GM12878 (cell line): ENCODE results near the gene PTPRJ. TPM values are rescaled to one million over a fixed set of nuclear protein-coding genes. Genes with fewer than 3 reads are reported as not detected.

Source experiments
- ATAC-seq: fragments of 200-7000 bp; cut with Tn5 transposase; 3 replicates; pipeline ENCODE4 v1.9.1; 2020; ENCODE audit warnings: mild to moderate bottlenecking, moderate library complexity
- BruUV-seq: library from RNA; stranded (reverse); fragments of 400-500 nt; replicated peaks from 2 replicates; lab custom pipeline; 2021; lab: Mats Ljungman, UMichigan
- CTCF ChIA-PET: fragments of 300-600 bp; sonication (Branson Sonifier 250); formaldehyde crosslinking; extraction: SDS; loops from one replicate; lab custom pipeline; 2021; ENCODE audit warnings: inconsistent platforms; lab: Yijun Ruan, JAX
- POLR2A ChIA-PET: fragments of 350-600 bp; formaldehyde crosslinking; extraction: SDS; loops from one replicate; lab custom pipeline; 2021; ENCODE audit warnings: inconsistent platforms; lab: Charles Lee
- RAD21 ChIA-PET: fragments of 300-600 bp; sonication (Branson Sonifier 250); formaldehyde crosslinking; loops from one replicate; lab custom pipeline; 2023; ENCODE audit warnings: antibody characterized with exemption; ENCODE audit not compliant: unreplicated experiment; lab: Charles Lee
- SMC1A ChIA-PET: fragments of 300-600 bp; sonication (Branson Sonifier 250); formaldehyde crosslinking; loops from one replicate; lab custom pipeline; 2023; ENCODE audit not compliant: unreplicated experiment, uncharacterized antibody; lab: Charles Lee
- DNase-seq: peaks from one replicate; pipeline ENCODE4 v3.0.0-alpha.2; 2011; ENCODE audit warnings: low read depth, low spot score
- FAIRE-seq: peaks from 3 replicates; lab custom pipeline; 2011; peaks lifted over from hg19 to GRCh38; lab: Jason Lieb, UNC
- H2AFZ ChIP-seq: 2 replicates; pipeline ENCODE4 v1.6.0; 2011; ENCODE audit warnings: low read depth, low read length, control low read depth; ENCODE audit not compliant: control insufficient read depth
- H3K27ac ChIP-seq: 2 replicates; pipeline ENCODE4 v1.5.1; 2011; ENCODE audit warnings: control low read depth; ENCODE audit not compliant: control insufficient read depth, insufficient read depth
- H3K27me3 ChIP-seq, 2 experiments: replicated peaks in 1 of 2; 2 replicates each; pipeline versions ENCODE4 v1.6.0 to v1.6.1; 2011; ENCODE audit warnings: low read length in 1 of 2; ENCODE audit not compliant: control insufficient read depth in 2 of 2, insufficient read depth in 2 of 2
- H3K36me3 ChIP-seq, 2 experiments: 2 replicates each; pipeline ENCODE4 v1.5.1; 2011; ENCODE audit warnings: low read length in 1 of 2; ENCODE audit not compliant: control insufficient read depth in 2 of 2, insufficient read depth in 2 of 2
- H3K4me1 ChIP-seq: 2 replicates; pipeline ENCODE4 v1.6.1; 2011; ENCODE audit warnings: mild to moderate bottlenecking, low read length, moderate library complexity, mixed read lengths; ENCODE audit not compliant: control insufficient read depth, insufficient read depth
- H3K4me2 ChIP-seq: 2 replicates; pipeline ENCODE4 v1.6.0; 2011; ENCODE audit warnings: control low read depth; ENCODE audit not compliant: control insufficient read depth, insufficient read depth
- H3K4me3 ChIP-seq: fragments of 200-600 bp; sonication (generic); 2 replicates; pipeline ENCODE4 v1.5.1; 2016
- H3K79me2 ChIP-seq: 2 replicates; pipeline ENCODE4 v1.6.0; 2011; ENCODE audit warnings: low read length; ENCODE audit not compliant: control insufficient read depth, insufficient read depth
- H3K9ac ChIP-seq: 2 replicates; pipeline ENCODE4 v1.8.0; 2011; ENCODE audit warnings: low read length, control low read depth, mixed read lengths; ENCODE audit not compliant: control insufficient read depth, insufficient read depth
- H3K9me3 ChIP-seq: replicated peaks from 3 replicates; pipeline ENCODE4 v1.5.1; 2011; ENCODE audit warnings: mild to moderate bottlenecking, low read length; ENCODE audit not compliant: control insufficient read depth, insufficient read depth
- H4K20me1 ChIP-seq: 2 replicates; pipeline ENCODE4 v1.6.0; 2011; ENCODE audit not compliant: control insufficient read depth, insufficient read depth
- EP300 ChIP-seq, 2 experiments: fragments of 150-350 bp in 1 of 2; IDR thresholded peaks; 2 replicates each; pipeline ENCODE4 v1.6.1; 2011 to 2012; ENCODE audit warnings: low read depth in 2 of 2, low read length in 2 of 2, borderline replicate concordance in 1 of 2, improper control_type of control experiment in 1 of 2, inconsistent platforms in 1 of 2; ENCODE audit not compliant: control insufficient read depth in 1 of 2
- LARP7 ChIP-seq: fragments of 450-650 bp; IDR thresholded peaks from 2 replicates; pipeline ENCODE4 v1.6.1; 2017; ENCODE audit warnings: mild to moderate bottlenecking
- MEF2A ChIP-seq: IDR thresholded peaks from 2 replicates; pipeline ENCODE4 v1.6.1; 2011; ENCODE audit warnings: low read depth, mild to moderate bottlenecking, low read length, moderate library complexity; ENCODE audit not compliant: insufficient read depth
- RELA ChIP-seq: fragments of 450-650 bp; IDR thresholded peaks from 2 replicates; pipeline ENCODE4 v1.8.0; 2014; ENCODE audit warnings: borderline replicate concordance; ENCODE audit not compliant: partially characterized antibody
- RFX5 ChIP-seq: IDR thresholded peaks from 2 replicates; pipeline ENCODE4 v1.6.1; 2011; ENCODE audit warnings: low read depth, low read length, improper control_type of control experiment
- SMC3 ChIP-seq: IDR thresholded peaks from 2 replicates; pipeline ENCODE4 v1.6.1; 2011; ENCODE audit warnings: low read length, improper control_type of control experiment, borderline replicate concordance
- SPI1 ChIP-seq: IDR thresholded peaks from 2 replicates; pipeline ENCODE4 v1.6.1; 2011; ENCODE audit warnings: low read depth, mild to moderate bottlenecking, low read length, moderate library complexity, borderline replicate concordance; ENCODE audit not compliant: insufficient read depth
- TARDBP ChIP-seq: IDR thresholded peaks from 2 replicates; pipeline ENCODE4 v1.6.1; 2016; ENCODE audit warnings: borderline replicate concordance
- WGBS: methylation state at CpG from one replicate; pipeline ENCODE4 v1.1.6; 2016; ENCODE audit warnings: low lambda C conversion rate; ENCODE audit not compliant: insufficient replicate concordance, insufficient coverage; ENCODE audit errors: missing lambda C conversion rate; 5-methylcytosine and 5-hydroxymethylcytosine counted together
- in situ Hi-C: fragments of 300-500 bp; cut with MboI; formaldehyde crosslinking; loops from 9 replicates; pipeline ENCODE4 v1.14.3; 2018; ENCODE audit warnings: mixed read lengths
- intact Hi-C: fragments of 100-400 bp; cut with micrococcal nuclease; formaldehyde crosslinking; loops from one replicate; pipeline ENCODE4 v1.14.2; 2022; ENCODE audit not compliant: unreplicated experiment
- polyA plus RNA-seq, 11 experiments: library from polyadenylated mRNA; depleted of rRNA in 4 of 11; unstranded in 6 of 11; stranded (reverse) in 5 of 11; fragments of >200 nt; fragmentation: Nextera tagmentation in 4 of 11; fragmentation: Illumina TruSeq in 1 of 11; extraction: Ambion mirVana in 4 of 11; extraction: Trizol in 1 of 11; gene quantifications; 1 replicate in 1 of 11; 2 replicates in 10 of 11; pipeline versions ENCODE4 v1.2.1 to v1.2.3, GENCODE V29; 2011 to 2016; ENCODE audit warnings: inconsistent platforms in 2 of 11, missing spikeins in 2 of 11, low read depth in 1 of 11
- total RNA-seq, 4 experiments: library from RNA; depleted of rRNA in 3 of 4; stranded (reverse); fragments of >200 nt in 3 of 4; fragmentation: Illumina TruSeq in 1 of 4; extraction: Trizol in 1 of 4; gene quantifications; 2 replicates each; pipeline versions ENCODE4 v1.2.1 to v1.2.3, GENCODE V29; 2013 to 2021
- TF ChIP-seq, protein P1 (sequence below): IDR thresholded peaks from 2 replicates; pipeline ENCODE4 v1.6.1; 2011; ENCODE audit warnings: borderline replicate concordance, low read depth, mild to moderate bottlenecking, moderate library complexity, mixed read lengths, low read length; ENCODE audit not compliant: insufficient read depth; ENCODE audit errors: extremely low read length

Gene PTPRJ
- total and polyA plus RNA-seq, 10 of the 15 experiments (the other 5 are each of a cell fraction or from before 2014, with no cell fraction given): 0.22 to 22.4 (median 7.4) TPM

DNA sequence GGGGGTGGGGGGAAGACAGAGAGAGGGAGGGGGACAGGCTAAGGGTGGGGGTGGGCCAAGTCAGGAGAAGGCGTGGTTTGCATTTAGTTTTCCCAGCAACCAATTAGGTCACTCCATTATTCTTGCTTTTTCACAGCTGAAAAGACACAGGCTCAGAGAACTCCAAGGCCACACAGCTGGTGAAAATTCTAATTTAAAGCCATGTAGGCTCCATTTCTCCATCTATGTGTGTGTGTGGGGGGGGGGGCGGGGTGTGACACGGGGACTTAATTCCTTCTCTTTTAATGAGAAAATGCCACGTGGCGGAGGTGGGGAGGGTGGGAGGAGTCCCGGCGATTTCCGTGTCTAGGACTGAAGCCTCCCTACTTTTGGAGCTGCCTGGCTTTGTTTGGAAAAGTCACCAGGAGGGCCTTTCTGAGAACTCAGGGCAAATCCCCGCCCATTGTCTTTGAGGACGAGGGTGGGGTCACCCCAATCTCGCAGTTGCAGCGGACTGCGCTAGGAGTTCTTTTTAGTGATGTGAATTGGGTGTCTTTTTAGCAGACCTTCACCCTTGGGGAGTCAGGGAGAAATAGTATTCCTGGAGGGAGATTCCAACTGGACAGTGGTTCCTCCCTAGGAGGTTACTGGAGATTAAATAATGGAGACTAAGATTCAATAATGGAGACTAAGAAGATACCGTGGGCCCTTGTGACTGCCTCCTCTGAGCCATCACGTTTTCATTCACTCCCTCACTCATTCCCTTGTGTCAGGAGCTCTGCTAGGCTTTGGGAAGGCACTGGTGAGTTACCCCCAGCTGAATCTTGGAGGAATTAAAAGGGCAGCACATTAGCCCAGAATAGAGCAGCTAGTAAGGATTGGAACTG, 36.4 kb upstream of the PTPRJ start:
- ATAC-seq: no peak
- Histone ChIP-seq H3K4me3 (no peak overlapping the region), H3K4me1 (peaks cover 4% of the 10 kb centered on the region; the same call in 1 of the 2 replicates), H3K36me3 (no peaks in the 10 kb centered on the region), H3K27ac (no peak overlapping the region), H3K9me3 (no peaks in the 10 kb centered on the region), H3K4me2 (no peak overlapping the region), H2AFZ (no peak overlapping the region), H4K20me1 (no peaks in the 10 kb centered on the region), H3K9ac (no peak overlapping the region), H3K27me3 (no peaks in the 10 kb centered on the region), H3K79me2 (no peaks in the 10 kb centered on the region)
- DNase-seq: no peak
- 65% methylated on average over 14 of the region's 15 CpGs for whole genome bisulfite sequencing
- SMC1A ChIA-PET: interaction anchor here (1.7 kb wide), 1 partner anchor 11 kb away, joined by 5 read pairs; no protein-coding TSS in a partner anchor
- POLR2A ChIA-PET: interaction anchor here (0.6 kb wide), 1 partner anchor 36 kb away, joined by 3 read pairs; no protein-coding TSS in a partner anchor
- FAIRE-seq: no peak
- CTCF ChIA-PET: interaction anchor here (1.1 kb wide), 1 partner anchor 10 kb away, joined by 3 read pairs; no protein-coding TSS in a partner anchor
- RAD21 ChIA-PET: no interaction called here
- BruUV-seq: no TSS peak
- in situ Hi-C loops: loop anchor here (25.0 kb wide), 1 partner anchor 368 kb away; the partner anchor contains the start of genes OR4C3 and OR4S1
- TF ChIP-seq TARDBP (no peak), MEF2A (no peak), RELA (no peak), EP300 (IDR thresholded peaks at IDR 0.05; ENCODE audit: borderline replicate concordance in 1 of 2, control insufficient read depth in 1 of 2, low read depth in 2 of 2, low read length in 2 of 2) (no peak), SPI1 (no peak), RFX5 (no peak), LARP7 (no peak), SMC3 (no peak)
- TF ChIP-seq, protein P1, sequence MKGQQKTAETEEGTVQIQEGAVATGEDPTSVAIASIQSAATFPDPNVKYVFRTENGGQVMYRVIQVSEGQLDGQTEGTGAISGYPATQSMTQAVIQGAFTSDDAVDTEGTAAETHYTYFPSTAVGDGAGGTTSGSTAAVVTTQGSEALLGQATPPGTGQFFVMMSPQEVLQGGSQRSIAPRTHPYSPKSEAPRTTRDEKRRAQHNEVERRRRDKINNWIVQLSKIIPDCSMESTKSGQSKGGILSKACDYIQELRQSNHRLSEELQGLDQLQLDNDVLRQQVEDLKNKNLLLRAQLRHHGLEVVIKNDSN: no peak
- intact Hi-C loops: no loop called here
